ENCODE measurements around the gene OR2C1.
A peak's percentile ranks its signal among the peaks of the same experiment; 100 is the strongest.

Gene OR2C1

GRCh38 chr16:3356118-3356517 is 429 bp downstream of the OR2C1 start:
- peaks cover 7% of the 10 kb centered on the region for H3K4me1 ChIP-seq (ENCODE audit: control insufficient read depth, insufficient read depth, low read length)
- no peak overlapping the region for H3K4me2 ChIP-seq (ENCODE audit: low read length)
- H3K27me3 ChIP-seq (ENCODE audit: control insufficient read depth, insufficient read depth, low read length): peaks cover 3% of the 10 kb centered on the region
- no peaks in the 10 kb centered on the region for H3K9me3 ChIP-seq (replicated peaks; ENCODE audit: low read length)
- no peak overlapping the region for H3K4me3 ChIP-seq (ENCODE audit: low read length)
- no peaks in the 10 kb centered on the region for H3K36me3 ChIP-seq (ENCODE audit: insufficient read depth, low read length)
- H3K9ac ChIP-seq (ENCODE audit: low read depth, low read length): no peak overlapping the region

- no peaks in the 10 kb centered on the region for H3K36me3 ChIP-seq (ENCODE audit: insufficient read depth, low read length)
- H3K4me3 ChIP-seq (ENCODE audit: low read length): no peak overlapping the region
- no peaks in the 10 kb centered on the region for H3K27me3 ChIP-seq (ENCODE audit: control insufficient read depth, insufficient read depth, low read length)
- no peak overlapping the region for H3K4me2 ChIP-seq (ENCODE audit: low read length)
- no peaks in the 10 kb centered on the region for H3K9me3 ChIP-seq (replicated peaks; ENCODE audit: low read length)
- H3K9ac ChIP-seq (ENCODE audit: low read depth, low read length): no peak overlapping the region
- H3K4me1 ChIP-seq (ENCODE audit: control insufficient read depth, insufficient read depth, low read length): peaks cover 7% of the 10 kb centered on the region
These were observed 3.2 kb downstream of the OR2C1 start for GRCh38 chr16:3358871-3359270.

- Histone ChIP-seq H3K4me2 (ENCODE audit: low read length) (no peak overlapping the region), H3K27me3 (ENCODE audit: control insufficient read depth, insufficient read depth, low read length) (no peaks in the 10 kb centered on the region), H3K4me3 (ENCODE audit: low read length) (no peak overlapping the region)
These were observed 7.2 kb downstream of the OR2C1 start for GRCh38 chr16:3362931-3363330.

GRCh38 chr16:3363793-3364192 is 8.1 kb downstream of the OR2C1 start:
- Histone ChIP-seq H3K9ac (ENCODE audit: low read depth, low read length) (no peak overlapping the region), H3K4me2 (ENCODE audit: low read length) (no peak overlapping the region), H3K4me3 (ENCODE audit: low read length) (no peak overlapping the region), H3K9me3 (replicated peaks; ENCODE audit: low read length) (no peaks in the 10 kb centered on the region), H3K4me1 (ENCODE audit: control insufficient read depth, insufficient read depth, low read length) (peaks cover 9% of the 10 kb centered on the region), H3K36me3 (ENCODE audit: insufficient read depth, low read length) (no peaks in the 10 kb centered on the region), H3K27me3 (ENCODE audit: control insufficient read depth, insufficient read depth, low read length) (no peaks in the 10 kb centered on the region)

More at GRCh38 chr16:3362931-3363330, 7.2 kb downstream of the OR2C1 start:
- Histone ChIP-seq H3K36me3 (ENCODE audit: insufficient read depth, low read length) (no peaks in the 10 kb centered on the region), H3K4me1 (ENCODE audit: control insufficient read depth, insufficient read depth, low read length) (peaks cover 9% of the 10 kb centered on the region), H3K9ac (ENCODE audit: low read depth, low read length) (no peak overlapping the region), H3K9me3 (replicated peaks; ENCODE audit: low read length) (no peaks in the 10 kb centered on the region)

- H3K9ac ChIP-seq (ENCODE audit: low read depth, low read length): peak overlapping the region; percentile 82
- H3K27me3 ChIP-seq (ENCODE audit: control insufficient read depth, insufficient read depth, low read length): no peaks in the 10 kb centered on the region
- peak overlapping the region; percentile 81 for H3K4me2 ChIP-seq (ENCODE audit: low read length)
- no peaks in the 10 kb centered on the region for H3K9me3 ChIP-seq (replicated peaks; ENCODE audit: low read length)
- no peaks in the 10 kb centered on the region for H3K36me3 ChIP-seq (ENCODE audit: insufficient read depth, low read length)
- H3K4me3 ChIP-seq (ENCODE audit: low read length): peak overlapping the region; percentile 72
- peaks cover 3% of the 10 kb centered on the region for H3K4me1 ChIP-seq (ENCODE audit: control insufficient read depth, insufficient read depth, low read length)
These were observed 9.2 kb downstream of the OR2C1 start for GRCh38 chr16:3364774-3365427.

GRCh38 chr16:3369073-3369472 is 13.4 kb downstream of the OR2C1 start:
- Histone ChIP-seq H3K27me3 (ENCODE audit: control insufficient read depth, insufficient read depth, low read length) (no peaks in the 10 kb centered on the region), H3K4me1 (ENCODE audit: control insufficient read depth, insufficient read depth, low read length) (peaks cover 3% of the 10 kb centered on the region), H3K9ac (ENCODE audit: low read depth, low read length) (no peak overlapping the region), H3K9me3 (replicated peaks; ENCODE audit: low read length) (no peaks in the 10 kb centered on the region), H3K4me3 (ENCODE audit: low read length) (no peak overlapping the region), H3K4me2 (ENCODE audit: low read length) (no peak overlapping the region), H3K36me3 (ENCODE audit: insufficient read depth, low read length) (no peaks in the 10 kb centered on the region)

GRCh38 chr16:3375680-3376079 is 20.0 kb downstream of the OR2C1 start:
- no peak overlapping the region for H3K4me2 ChIP-seq (ENCODE audit: low read length)
- no peaks in the 10 kb centered on the region for H3K4me1 ChIP-seq (ENCODE audit: control insufficient read depth, insufficient read depth, low read length)
- H3K36me3 ChIP-seq (ENCODE audit: insufficient read depth, low read length): peaks cover 7% of the 10 kb centered on the region
- H3K9me3 ChIP-seq (replicated peaks; ENCODE audit: low read length): peaks cover 8% of the 10 kb centered on the region
- no peak overlapping the region for H3K4me3 ChIP-seq (ENCODE audit: low read length)
- no peaks in the 10 kb centered on the region for H3K27me3 ChIP-seq (ENCODE audit: control insufficient read depth, insufficient read depth, low read length)
- H3K9ac ChIP-seq (ENCODE audit: low read depth, low read length): no peak overlapping the region

- no peak overlapping the region for H3K4me3 ChIP-seq (ENCODE audit: low read length)
- H3K36me3 ChIP-seq (ENCODE audit: insufficient read depth, low read length): peaks cover 25% of the 10 kb centered on the region
- no peaks in the 10 kb centered on the region for H3K4me1 ChIP-seq (ENCODE audit: control insufficient read depth, insufficient read depth, low read length)
- no peaks in the 10 kb centered on the region for H3K27me3 ChIP-seq (ENCODE audit: control insufficient read depth, insufficient read depth, low read length)
- no peak overlapping the region for H3K9ac ChIP-seq (ENCODE audit: low read depth, low read length)
- peaks cover 28% of the 10 kb centered on the region for H3K9me3 ChIP-seq (replicated peaks; ENCODE audit: low read length)
- H3K4me2 ChIP-seq (ENCODE audit: low read length): no peak overlapping the region
These were observed 22.2 kb downstream of the OR2C1 start for GRCh38 chr16:3377917-3378316.

GRCh38 chr16:3383045-3383448 is 27.4 kb downstream of the OR2C1 start:
- Histone ChIP-seq H3K9me3 (replicated peaks; ENCODE audit: low read length) (peaks cover 49% of the 10 kb centered on the region), H3K4me1 (ENCODE audit: control insufficient read depth, insufficient read depth, low read length) (no peaks in the 10 kb centered on the region), H3K9ac (ENCODE audit: low read depth, low read length) (no peak overlapping the region), H3K36me3 (ENCODE audit: insufficient read depth, low read length) (peaks cover 61% of the 10 kb centered on the region), H3K27me3 (ENCODE audit: control insufficient read depth, insufficient read depth, low read length) (no peaks in the 10 kb centered on the region), H3K4me2 (ENCODE audit: low read length) (no peak overlapping the region), H3K4me3 (ENCODE audit: low read length) (peak overlapping the region; percentile 27)

- Histone ChIP-seq H3K27me3 (ENCODE audit: control insufficient read depth, insufficient read depth, low read length) (no peaks in the 10 kb centered on the region), H3K4me2 (ENCODE audit: low read length) (no peak overlapping the region), H3K4me1 (ENCODE audit: control insufficient read depth, insufficient read depth, low read length) (no peaks in the 10 kb centered on the region), H3K9me3 (replicated peaks; ENCODE audit: low read length) (peaks cover 18% of the 10 kb centered on the region), H3K4me3 (ENCODE audit: low read length) (no peak overlapping the region), H3K9ac (ENCODE audit: low read depth, low read length) (no peak overlapping the region), H3K36me3 (ENCODE audit: insufficient read depth, low read length) (peaks cover 72% of the 10 kb centered on the region)
These were observed 32.6 kb downstream of the OR2C1 start for GRCh38 chr16:3388325-3388724.

- peaks cover 64% of the 10 kb centered on the region for H3K36me3 ChIP-seq (ENCODE audit: insufficient read depth, low read length)
- no peak overlapping the region for H3K9ac ChIP-seq (ENCODE audit: low read depth, low read length)
- no peak overlapping the region for H3K4me2 ChIP-seq (ENCODE audit: low read length)
- H3K4me3 ChIP-seq (ENCODE audit: low read length): no peak overlapping the region
- no peaks in the 10 kb centered on the region for H3K27me3 ChIP-seq (ENCODE audit: control insufficient read depth, insufficient read depth, low read length)
- peaks cover 3% of the 10 kb centered on the region for H3K9me3 ChIP-seq (replicated peaks; ENCODE audit: low read length)
- H3K4me1 ChIP-seq (ENCODE audit: control insufficient read depth, insufficient read depth, low read length): no peaks in the 10 kb centered on the region
These were observed 34.1 kb downstream of the OR2C1 start for GRCh38 chr16:3389663-3390338.

GRCh38 chr16:3400446-3400778 is 44.7 kb downstream of the OR2C1 start:
- H3K4me2 ChIP-seq (ENCODE audit: low read length): peak overlapping the region; percentile 82
- no peaks in the 10 kb centered on the region for H3K9me3 ChIP-seq (replicated peaks; ENCODE audit: low read length)
- H3K36me3 ChIP-seq (ENCODE audit: insufficient read depth, low read length): peaks cover 50% of the 10 kb centered on the region
- H3K4me1 ChIP-seq (ENCODE audit: control insufficient read depth, insufficient read depth, low read length): peaks cover 3% of the 10 kb centered on the region
- H3K4me3 ChIP-seq (ENCODE audit: low read length): peak overlapping the region; percentile 84
- H3K27me3 ChIP-seq (ENCODE audit: control insufficient read depth, insufficient read depth, low read length): no peaks in the 10 kb centered on the region
- peak overlapping the region; percentile 92 for H3K9ac ChIP-seq (ENCODE audit: low read depth, low read length)

Measured in skeletal muscle satellite cell (primary cell).